ENCODE data around the gene TTLL12.

The TTLL12 gene

DNA sequence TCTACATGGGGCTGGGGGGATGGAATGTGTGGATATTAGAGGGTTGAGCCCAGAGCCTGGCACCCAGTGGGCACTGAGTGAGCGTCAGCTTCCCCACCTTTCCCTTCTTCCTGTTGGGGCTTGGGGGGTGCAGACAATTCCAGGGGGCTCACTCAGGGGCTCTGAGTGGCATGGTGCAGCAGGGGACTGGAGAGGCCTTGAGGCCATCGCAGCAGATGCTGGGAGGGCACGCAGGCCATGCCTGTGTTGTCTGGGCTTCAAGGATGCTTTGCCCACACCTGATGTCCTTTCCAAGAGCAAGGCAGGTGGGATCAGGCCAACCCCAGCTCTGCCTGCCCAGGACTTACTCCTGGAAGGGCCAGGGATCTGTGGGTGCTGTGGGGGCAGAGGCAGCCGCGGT, 11.2 kb upstream of the TTLL12 start:
- DNase-seq, result no peak

GRCh38 chr22:43197271-43197941, 10.5 kb upstream of the TTLL12 start:
- DNase-seq, result peak; percentile 34

GRCh38 chr22:43191831-43192230, 4.9 kb upstream of the TTLL12 start:
- no peak for DNase-seq

DNA sequence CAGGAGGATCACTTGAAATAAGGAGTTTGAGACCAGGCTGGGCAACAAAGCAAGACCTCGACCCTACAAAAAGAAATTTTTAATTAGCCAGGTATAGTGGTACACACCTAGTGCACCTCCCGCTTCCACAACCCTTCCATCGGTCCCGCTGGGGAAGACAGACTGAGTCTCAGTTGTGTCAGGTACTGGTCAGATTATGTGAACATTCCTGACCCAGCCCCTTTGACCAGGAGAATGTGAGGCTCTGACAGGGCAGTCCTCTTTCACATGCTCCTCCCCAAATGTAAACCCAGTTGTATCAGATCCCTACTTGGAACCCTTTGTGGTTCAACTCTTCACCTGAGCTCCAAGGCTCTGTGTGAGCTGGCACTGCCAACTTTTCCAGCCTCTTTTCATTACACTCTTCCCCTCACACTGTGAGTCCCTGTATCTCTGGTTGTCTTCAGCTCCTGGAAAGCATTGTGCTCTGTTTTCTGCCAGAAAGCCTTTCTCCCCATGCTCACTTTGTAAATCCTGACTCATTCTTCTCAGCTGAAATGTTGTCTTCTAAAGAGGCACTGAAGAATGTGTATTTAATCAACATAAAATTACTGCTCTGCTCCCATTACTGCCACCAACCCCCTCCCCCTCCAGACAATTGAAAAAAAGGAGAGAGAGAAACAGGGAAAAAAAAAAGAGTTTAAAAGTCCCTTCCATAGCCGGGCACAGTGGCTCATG, 2.1 kb upstream of the TTLL12 start:
- DNase-seq, result no peak

DNA sequence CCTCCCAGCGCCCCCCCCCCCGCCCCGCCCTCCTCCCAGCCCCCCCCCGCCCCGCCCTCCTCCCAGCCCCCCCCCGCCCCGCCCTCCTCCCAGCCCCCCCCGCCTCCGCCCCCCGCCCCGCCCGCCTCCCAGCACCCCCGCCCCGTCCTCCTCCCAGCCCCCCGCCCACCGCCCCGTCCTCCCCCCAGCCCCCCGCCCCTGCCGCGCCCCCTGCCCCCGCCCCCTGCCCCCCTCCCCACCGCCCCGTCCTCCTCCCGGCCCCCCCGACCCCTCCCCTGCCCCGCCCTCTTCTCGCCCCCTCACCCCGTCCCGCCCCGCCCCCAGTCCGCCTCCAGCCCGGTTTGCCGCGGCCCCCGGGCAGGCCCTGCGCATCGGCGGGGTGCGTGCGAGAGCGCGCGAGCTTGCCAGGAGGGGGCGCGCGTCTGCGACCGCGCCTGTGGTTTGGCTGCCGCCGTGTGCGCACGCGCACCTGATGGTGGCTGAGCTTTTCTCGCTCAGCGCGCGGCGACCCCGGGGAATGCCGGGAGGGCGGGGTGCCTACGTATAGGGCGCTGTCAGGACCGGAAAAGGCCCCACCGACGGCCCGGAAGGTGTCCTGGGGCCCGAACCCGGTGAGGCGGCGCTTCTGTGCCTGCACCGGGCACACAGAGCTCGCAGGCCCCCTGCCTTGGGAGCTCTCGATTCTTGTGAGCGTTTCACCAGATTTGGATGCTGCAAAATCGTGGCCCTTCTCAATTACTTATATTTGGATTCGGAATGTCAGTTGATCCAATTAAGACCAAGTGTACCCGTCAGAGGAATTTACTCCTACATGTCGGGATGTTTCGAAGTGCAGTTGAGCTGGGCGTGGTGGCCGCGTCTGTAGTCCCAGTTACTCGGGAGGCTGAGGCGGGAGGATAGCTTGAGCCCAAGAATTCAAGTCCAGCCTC, 501 bp upstream of the TTLL12 start:
- DNase-seq, result peak; percentile 95

- DNase-seq, result peak; percentile 48
Measured at GRCh38 chr22:43185860-43186261, 1.1 kb downstream of the TTLL12 start.

DNA sequence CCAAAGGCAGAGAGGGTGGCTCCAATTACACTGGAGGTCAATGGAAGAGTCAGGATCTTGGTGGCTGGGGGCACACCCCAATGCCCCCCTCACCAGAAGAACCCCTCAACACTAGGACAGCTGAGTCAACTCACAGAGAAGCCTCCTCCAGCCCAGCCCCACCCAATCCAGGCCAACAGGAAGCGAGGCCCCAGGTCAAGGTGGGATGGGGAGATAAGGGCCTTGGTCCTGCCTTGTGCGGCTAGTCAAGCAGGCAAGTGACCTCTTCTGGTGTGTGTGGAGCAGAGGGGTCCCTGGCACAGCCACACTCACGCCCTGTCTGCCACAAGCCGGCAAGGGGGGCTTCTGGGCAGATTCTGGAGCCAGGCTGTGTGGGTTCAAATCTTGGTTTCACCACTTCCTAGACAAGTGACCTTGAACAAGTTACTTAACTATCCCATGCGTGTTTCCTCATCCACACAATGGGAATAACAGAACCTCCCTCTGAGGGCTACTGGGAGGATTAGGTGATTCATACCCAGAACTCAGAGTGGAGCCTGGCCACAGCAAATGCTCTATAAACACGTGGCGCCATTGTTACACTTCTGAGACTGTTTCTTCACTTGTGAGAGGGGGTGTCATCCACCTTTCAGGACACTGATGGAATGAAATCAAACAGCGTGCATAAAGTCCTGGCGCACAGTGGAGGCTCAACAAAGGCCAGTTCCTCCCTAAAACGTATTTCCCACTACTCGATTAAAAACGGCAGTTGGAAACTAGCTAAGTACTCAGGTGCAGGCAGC, 3.2 kb downstream of the TTLL12 start:
- peak; percentile 32 for DNase-seq

- no peak for DNase-seq
Measured at GRCh38 chr22:43182726-43183125, 4.2 kb downstream of the TTLL12 start.

DNA sequence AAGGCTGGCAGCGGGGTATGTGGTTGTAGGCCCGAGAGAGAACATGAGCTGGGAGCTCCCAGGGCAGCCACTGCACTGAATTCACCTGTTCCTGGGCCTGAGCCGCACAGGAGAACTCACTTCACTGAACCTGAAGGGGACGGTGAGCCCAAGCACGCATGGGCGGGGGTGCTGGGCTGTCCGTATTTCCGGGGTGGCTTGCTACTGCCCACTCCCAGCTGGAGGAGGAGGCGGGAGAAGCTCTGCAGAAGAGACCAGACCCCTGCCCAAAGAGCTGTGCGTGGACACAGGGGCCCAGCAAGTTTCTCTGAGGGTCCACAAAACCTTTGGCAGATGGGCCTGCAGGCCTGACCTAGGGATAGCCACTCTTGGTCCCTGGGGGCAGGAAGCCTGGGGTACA, 4.8 kb downstream of the TTLL12 start:
- no peak for DNase-seq

GRCh38 chr22:43181321-43182076, 5.4 kb downstream of the TTLL12 start:
- DNase-seq, result no peak

GRCh38 chr22:43180670-43181069, 6.3 kb downstream of the TTLL12 start:
- DNase-seq, result no peak

DNA sequence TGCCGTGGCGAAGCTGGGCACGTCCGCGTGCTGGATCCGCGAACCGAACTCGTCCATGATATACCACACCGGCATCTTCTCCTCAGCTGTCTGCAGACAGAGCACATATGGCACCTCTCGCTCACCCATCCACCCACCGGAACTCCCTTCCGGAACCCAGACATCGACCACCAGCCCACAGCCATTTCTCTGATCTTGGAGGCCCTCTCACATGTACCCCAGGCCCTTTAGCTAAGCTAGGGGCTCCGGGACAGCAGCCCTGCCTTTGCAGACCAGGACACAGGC, 7.1 kb downstream of the TTLL12 start:
- DNase-seq, result no peak

GRCh38 chr22:43179146-43179910, 7.6 kb downstream of the TTLL12 start:
- DNase-seq, result no peak

GRCh38 chr22:43177479-43177878, 9.5 kb downstream of the TTLL12 start:
- DNase-seq, result no peak

DNA sequence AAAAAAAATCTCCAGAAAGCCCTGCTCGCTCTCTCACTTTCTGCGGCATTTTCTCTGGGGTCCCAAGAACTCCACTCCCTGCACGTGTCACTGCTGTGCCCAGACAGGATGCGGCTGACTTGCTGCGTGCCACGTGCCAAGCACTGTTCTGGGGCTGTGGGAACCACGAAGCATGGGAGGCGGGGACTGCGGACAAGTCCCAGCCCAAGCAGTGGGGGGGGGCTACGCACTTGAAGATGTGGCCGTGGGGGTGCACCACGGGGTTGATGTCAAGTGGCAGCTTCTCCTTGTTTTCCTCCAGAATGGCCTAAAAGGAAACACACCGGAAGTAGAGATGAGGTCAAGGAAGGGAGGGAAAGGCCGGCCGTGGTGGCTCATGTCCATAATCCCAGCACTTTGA, 10.8 kb downstream of the TTLL12 start:
- DNase-seq, result no peak

DNA sequence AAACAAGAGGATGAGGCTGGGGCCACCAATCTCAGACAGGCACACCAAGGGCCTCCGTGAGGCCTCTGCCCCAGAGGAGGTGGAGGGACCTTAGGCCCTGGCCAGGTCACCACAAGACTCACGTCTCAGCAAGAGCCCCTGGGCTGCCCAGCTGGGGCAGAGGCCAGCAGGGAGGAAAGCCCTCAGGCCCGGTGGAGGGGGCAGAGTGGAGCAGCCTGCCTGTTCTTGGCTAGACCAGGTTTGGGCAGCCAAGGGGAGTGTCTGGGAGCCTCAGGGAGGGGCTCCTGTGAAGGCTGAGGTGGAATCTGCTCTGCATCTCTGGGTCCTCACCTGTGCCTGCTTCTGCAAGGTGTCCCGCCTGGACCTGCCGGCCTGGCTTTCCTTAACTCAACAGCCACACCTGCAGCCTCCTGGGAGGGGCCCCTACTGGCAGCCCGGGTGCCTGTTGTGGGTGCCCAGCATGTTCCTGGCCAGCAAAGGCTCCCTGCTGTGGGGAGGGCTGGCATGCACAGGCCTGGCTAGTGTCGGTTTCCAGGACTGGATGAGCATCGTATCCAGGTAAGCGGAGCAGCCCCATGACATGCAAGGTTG, 11.9 kb downstream of the TTLL12 start:
- no peak for DNase-seq

DNA sequence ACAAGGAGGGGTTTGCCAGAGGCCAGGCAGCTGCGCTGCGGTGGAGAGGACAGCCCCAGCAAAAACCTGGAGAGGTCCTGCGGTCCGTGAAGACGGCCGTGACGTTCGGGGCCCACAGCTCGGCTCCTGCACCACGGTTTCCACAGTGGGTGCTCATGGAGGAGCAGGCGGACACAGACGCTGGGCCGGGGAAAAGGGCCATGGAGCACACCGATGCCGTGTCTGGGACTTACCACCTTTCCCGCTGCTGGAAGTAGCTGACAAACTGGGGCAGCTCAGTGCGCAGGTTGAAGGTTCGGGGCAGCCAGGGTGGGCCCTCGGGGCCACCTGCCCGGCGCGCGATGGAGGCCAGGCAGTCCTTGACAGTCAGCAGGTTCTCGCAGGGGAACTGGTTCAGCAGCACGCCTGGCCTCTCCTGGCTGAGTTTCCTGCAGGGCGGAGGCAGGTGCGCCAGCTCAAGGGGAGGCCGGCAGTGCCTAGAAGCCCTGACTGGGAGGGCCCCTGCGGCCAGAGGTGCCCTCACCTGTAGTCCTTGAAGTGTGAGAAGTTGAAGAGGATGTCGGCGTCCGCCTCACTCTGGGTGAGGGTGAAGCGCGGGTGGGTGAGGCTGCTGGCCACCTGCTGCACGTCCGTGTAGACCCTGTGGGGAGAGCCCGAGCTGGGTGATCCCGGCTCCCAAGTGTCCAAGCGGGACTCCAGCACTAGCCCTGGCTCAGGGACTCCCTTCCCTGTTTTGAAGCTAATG, 12.8 kb downstream of the TTLL12 start:
- DNase-seq, result no peak

GRCh38 chr22:43173566-43173965, 13.4 kb downstream of the TTLL12 start:
- DNase-seq, result no peak

DNA sequence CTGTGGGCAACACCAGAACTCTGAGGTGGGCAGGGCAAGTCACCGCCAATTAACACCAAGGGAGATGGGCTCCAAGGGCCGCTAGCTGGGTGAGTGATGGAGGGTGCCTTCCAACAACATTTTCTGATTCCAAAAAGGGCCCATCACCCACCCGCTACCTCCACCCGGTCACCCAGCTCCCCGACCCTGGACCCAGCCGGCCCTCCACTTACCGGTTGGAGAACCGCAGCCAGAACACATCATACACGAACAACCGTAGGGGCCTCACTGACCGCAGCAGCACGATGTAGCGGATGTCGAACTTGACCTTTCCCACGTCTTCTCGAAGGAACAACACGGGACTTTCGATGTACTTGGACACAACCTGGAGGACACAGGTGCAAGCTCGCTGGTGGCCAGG, 14.7 kb downstream of the TTLL12 start:
- DNase-seq, result no peak

DNA sequence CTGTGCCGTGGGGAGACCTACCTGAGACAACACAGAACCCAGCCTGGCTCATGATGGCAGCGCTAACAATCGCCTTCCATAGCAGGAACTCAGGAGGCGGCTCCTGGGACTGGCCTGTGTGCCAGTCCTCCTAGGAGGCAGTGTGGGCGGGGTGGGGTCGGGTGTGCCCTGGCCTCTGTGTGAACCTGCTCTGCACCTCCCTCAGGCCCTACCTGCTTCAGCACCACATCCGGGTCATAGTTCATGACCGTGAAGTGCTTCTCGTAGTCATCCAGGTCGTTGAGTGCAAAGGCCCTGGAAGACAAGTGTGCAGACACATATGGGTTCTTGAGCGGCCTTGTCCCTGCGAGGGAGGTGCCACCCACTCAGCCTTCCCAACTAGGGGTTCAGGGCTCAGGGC, 15.3 kb downstream of the TTLL12 start:
- DNase-seq, result no peak
